Measurements from ENCODE around the gene RASA2. TPM values are rescaled to one million over a fixed set of nuclear protein-coding genes. Genes with fewer than 3 reads are reported as not detected.

Gene RASA2
- total and polyA plus RNA-seq, 9 of the 15 experiments (the other 6 are each of a cell fraction or from before 2014, with no cell fraction given), result 2.0 to 12.8 (median 9.5) TPM

DNA sequence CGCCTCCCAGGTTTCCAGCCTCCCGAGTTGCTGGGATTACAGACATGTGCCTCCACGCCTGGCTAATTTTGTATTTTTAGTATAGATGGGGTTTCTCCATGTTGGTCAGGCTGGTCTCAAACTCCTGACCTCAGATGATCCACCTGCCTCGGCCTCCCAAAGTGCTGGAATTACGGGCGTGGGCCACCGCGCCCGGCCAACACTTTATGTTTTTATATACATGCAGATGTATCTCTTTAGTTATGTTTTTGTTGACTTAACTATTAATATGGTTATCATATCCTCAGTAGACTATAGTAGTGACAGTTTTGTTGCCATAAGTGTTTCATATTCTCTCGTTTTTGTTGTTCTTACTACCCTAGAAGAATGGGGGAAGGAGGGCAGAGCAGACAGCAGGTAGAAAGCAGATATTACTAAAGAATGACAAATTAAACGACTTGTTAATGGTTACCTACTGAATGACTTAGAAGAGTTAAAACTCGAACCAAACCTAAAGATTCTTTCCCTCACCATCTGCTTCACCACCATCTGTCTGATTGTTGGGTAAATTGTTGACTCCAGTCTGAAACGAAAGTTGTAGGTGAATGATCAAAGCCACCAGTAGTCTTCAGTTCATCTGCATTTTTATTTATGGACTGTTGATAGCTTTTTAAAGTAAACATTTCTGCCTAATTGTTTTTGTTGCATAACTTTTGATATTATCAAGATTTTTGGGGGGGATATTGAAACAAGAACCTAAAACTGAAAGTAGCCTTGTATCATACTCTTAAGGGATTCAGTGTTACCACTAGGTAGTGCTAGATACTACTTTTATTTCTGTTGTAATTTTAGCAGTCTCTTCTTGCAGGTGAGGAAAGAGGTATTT lies 89.3 kb downstream of the RASA2 start (continued):
- TF ChIP-seq, protein P1, sequence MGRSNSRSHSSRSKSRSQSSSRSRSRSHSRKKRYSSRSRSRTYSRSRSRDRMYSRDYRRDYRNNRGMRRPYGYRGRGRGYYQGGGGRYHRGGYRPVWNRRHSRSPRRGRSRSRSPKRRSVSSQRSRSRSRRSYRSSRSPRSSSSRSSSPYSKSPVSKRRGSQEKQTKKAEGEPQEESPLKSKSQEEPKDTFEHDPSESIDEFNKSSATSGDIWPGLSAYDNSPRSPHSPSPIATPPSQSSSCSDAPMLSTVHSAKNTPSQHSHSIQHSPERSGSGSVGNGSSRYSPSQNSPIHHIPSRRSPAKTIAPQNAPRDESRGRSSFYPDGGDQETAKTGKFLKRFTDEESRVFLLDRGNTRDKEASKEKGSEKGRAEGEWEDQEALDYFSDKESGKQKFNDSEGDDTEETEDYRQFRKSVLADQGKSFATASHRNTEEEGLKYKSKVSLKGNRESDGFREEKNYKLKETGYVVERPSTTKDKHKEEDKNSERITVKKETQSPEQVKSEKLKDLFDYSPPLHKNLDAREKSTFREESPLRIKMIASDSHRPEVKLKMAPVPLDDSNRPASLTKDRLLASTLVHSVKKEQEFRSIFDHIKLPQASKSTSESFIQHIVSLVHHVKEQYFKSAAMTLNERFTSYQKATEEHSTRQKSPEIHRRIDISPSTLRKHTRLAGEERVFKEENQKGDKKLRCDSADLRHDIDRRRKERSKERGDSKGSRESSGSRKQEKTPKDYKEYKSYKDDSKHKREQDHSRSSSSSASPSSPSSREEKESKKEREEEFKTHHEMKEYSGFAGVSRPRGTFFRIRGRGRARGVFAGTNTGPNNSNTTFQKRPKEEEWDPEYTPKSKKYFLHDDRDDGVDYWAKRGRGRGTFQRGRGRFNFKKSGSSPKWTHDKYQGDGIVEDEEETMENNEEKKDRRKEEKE (IDR thresholded peaks at IDR 0.05; ENCODE audit: borderline replicate concordance in 1 of 2, control insufficient read depth in 1 of 2, low read depth in 2 of 2, low read length in 1 of 2), result no peak
- no peak for TF ChIP-seq ZNF121 (CRISPR knock-in tag; conservative IDR thresholded peaks at IDR 0.05)
- no peak for TF ChIP-seq DIDO1 (tag; IDR thresholded peaks at IDR 0.05; ENCODE audit: low read depth)
- TF ChIP-seq RAD21 (CRISPR knock-in tag; conservative IDR thresholded peaks at IDR 0.05 in 1 of 2, IDR thresholded peaks at IDR 0.05 in 1 of 2), result peak; percentile 66 to 68
- no peak for TF ChIP-seq KLF1 (tag; IDR thresholded peaks at IDR 0.05)
- TF ChIP-seq, protein P2, sequence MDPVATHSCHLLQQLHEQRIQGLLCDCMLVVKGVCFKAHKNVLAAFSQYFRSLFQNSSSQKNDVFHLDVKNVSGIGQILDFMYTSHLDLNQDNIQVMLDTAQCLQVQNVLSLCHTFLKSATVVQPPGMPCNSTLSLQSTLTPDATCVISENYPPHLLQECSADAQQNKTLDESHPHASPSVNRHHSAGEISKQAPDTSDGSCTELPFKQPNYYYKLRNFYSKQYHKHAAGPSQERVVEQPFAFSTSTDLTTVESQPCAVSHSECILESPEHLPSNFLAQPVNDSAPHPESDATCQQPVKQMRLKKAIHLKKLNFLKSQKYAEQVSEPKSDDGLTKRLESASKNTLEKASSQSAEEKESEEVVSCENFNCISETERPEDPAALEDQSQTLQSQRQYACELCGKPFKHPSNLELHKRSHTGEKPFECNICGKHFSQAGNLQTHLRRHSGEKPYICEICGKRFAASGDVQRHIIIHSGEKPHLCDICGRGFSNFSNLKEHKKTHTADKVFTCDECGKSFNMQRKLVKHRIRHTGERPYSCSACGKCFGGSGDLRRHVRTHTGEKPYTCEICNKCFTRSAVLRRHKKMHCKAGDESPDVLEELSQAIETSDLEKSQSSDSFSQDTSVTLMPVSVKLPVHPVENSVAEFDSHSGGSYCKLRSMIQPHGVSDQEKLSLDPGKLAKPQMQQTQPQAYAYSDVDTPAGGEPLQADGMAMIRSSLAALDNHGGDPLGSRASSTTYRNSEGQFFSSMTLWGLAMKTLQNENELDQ (CRISPR knock-in tag; IDR thresholded peaks at IDR 0.05; ENCODE audit: borderline replicate concordance), result no peak
- TF ChIP-seq, protein P3, sequence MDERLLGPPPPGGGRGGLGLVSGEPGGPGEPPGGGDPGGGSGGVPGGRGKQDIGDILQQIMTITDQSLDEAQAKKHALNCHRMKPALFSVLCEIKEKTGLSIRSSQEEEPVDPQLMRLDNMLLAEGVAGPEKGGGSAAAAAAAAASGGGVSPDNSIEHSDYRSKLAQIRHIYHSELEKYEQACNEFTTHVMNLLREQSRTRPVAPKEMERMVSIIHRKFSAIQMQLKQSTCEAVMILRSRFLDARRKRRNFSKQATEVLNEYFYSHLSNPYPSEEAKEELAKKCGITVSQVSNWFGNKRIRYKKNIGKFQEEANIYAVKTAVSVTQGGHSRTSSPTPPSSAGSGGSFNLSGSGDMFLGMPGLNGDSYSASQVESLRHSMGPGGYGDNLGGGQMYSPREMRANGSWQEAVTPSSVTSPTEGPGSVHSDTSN (CRISPR knock-in tag; IDR thresholded peaks at IDR 0.05; ENCODE audit: low read depth), result no peak
- TF ChIP-seq, protein P3 (tag; conservative IDR thresholded peaks at IDR 0.05; ENCODE audit: low read depth), result peak; percentile 54
- TF ChIP-seq, protein P4, sequence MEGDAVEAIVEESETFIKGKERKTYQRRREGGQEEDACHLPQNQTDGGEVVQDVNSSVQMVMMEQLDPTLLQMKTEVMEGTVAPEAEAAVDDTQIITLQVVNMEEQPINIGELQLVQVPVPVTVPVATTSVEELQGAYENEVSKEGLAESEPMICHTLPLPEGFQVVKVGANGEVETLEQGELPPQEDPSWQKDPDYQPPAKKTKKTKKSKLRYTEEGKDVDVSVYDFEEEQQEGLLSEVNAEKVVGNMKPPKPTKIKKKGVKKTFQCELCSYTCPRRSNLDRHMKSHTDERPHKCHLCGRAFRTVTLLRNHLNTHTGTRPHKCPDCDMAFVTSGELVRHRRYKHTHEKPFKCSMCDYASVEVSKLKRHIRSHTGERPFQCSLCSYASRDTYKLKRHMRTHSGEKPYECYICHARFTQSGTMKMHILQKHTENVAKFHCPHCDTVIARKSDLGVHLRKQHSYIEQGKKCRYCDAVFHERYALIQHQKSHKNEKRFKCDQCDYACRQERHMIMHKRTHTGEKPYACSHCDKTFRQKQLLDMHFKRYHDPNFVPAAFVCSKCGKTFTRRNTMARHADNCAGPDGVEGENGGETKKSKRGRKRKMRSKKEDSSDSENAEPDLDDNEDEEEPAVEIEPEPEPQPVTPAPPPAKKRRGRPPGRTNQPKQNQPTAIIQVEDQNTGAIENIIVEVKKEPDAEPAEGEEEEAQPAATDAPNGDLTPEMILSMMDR (IDR thresholded peaks at IDR 0.05 in 2 of 3, conservative IDR thresholded peaks at IDR 0.05 in 1 of 3; ENCODE audit: insufficient read depth in 2 of 3, low read depth in 1 of 3, low read length in 3 of 3), result peak in 2 of 3 experiments; percentile 19 to 62; a peak in 4 of 6 replicates
- TF ChIP-seq, protein P5, sequence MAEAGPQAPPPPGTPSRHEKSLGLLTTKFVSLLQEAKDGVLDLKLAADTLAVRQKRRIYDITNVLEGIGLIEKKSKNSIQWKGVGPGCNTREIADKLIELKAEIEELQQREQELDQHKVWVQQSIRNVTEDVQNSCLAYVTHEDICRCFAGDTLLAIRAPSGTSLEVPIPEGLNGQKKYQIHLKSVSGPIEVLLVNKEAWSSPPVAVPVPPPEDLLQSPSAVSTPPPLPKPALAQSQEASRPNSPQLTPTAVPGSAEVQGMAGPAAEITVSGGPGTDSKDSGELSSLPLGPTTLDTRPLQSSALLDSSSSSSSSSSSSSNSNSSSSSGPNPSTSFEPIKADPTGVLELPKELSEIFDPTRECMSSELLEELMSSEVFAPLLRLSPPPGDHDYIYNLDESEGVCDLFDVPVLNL (CRISPR knock-in tag; IDR thresholded peaks at IDR 0.05; ENCODE audit: low read depth), result no peak
- no peak for TF ChIP-seq ASH1L (IDR thresholded peaks at IDR 0.05; ENCODE audit: borderline replicate concordance, low read depth, partially characterized antibody)
- no peak for TF ChIP-seq ETV5 (CRISPR knock-in tag; IDR thresholded peaks at IDR 0.05; ENCODE audit: low read depth)

Data from K562 (cell line).